C4-2B (cell line): Measurements from ENCODE around the gene SERP2.

Experiments
- ZFX ChIP-seq: fragments of 450-650 bp; IDR thresholded peaks from 2 replicates; pipeline ENCODE4 v1.6.1; 2017
- TF ChIP-seq, protein P1 (sequence below): fragments of 450-650 bp; conservative IDR thresholded peaks from 2 replicates; pipeline ENCODE4 v1.5.1; 2017; ENCODE audit warnings: mild to moderate bottlenecking

DNA sequence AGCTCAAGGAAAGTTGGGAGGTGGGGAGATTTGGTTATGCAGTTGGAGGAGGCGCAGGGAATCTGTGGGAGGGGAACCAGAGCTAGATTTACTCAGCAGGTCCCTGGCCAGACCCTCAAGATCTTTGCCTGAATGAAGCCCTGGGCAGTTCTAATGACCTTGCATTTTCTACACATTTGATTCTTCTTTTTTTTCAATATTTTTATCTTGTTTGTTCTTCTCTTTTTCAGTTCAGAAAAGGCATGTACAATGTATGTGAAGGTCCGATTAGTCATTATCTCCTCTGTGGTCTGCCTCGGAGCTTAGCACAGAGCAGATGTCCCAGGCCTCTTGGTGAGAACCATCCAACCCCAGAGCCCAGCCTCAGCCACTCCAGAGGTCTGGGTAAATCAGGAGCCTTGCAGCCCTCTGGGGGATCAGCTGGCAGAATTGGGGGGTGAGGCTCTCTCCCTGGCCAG, 24.2 kb downstream of the SERP2 start:
- TF ChIP-seq, protein P1, sequence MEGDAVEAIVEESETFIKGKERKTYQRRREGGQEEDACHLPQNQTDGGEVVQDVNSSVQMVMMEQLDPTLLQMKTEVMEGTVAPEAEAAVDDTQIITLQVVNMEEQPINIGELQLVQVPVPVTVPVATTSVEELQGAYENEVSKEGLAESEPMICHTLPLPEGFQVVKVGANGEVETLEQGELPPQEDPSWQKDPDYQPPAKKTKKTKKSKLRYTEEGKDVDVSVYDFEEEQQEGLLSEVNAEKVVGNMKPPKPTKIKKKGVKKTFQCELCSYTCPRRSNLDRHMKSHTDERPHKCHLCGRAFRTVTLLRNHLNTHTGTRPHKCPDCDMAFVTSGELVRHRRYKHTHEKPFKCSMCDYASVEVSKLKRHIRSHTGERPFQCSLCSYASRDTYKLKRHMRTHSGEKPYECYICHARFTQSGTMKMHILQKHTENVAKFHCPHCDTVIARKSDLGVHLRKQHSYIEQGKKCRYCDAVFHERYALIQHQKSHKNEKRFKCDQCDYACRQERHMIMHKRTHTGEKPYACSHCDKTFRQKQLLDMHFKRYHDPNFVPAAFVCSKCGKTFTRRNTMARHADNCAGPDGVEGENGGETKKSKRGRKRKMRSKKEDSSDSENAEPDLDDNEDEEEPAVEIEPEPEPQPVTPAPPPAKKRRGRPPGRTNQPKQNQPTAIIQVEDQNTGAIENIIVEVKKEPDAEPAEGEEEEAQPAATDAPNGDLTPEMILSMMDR = no peak
- TF ChIP-seq ZFX = no peak
